GM18508 (cell line): ENCODE measurements around the gene MLF2.
A peak's percentile ranks its signal among the peaks of the same experiment; 100 is the strongest.
"Not testable (repeated sequence)": the region's sequence is repeated elsewhere in the genome, so short reads cannot be mapped to it uniquely, and the experiment has no call there.

Experiments used
- ATAC-seq: cut with Tn5 transposase; IDR thresholded peaks from one replicate; pipeline ENCODE4 v1.9.1; 2021; ENCODE audit warnings: moderate number of reproducible peaks; ENCODE audit not compliant: insufficient read depth, unreplicated experiment

MLF2 gene

DNA sequence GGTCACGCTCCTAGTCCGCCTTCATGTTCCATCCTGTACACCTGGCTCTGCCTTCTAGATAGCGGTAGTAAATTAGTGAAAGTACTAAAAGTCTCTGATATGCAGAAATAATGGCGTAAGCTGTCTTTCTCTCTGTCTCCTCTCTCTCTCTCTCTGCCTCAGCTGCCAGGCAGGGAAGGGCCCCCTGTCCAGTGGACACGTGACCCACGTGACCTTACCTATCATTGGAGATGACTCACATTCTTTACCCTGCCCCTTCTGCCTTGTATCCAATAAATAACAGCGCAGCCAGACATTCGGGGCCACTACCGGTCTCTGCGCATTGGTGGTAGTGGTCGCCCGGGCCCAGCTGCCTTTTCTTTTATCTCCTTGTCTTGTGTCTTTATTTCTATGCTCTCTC is 10.9 kb downstream of the MLF2 start:
- not testable (repeated sequence) for ATAC-seq

DNA sequence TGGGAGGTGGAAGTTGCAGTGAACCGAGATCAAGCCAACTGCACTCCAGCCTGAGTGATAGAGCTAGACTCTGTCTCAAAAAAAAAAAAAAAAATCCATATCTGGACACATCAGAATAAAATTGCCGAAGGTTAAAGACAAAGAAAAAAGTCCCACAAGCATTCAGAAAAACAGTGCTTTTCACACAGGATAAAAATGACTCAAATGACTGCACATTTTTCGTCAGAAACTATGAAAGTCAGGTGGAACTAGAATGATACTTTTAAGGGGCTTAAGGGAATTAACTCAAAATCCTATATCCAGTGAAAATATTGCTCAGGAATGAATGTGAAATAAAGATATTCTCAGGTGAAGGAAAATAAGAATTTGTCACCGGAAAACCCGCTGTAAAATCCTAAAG is 16.2 kb downstream of the MLF2 start:
- no peak for ATAC-seq

DNA sequence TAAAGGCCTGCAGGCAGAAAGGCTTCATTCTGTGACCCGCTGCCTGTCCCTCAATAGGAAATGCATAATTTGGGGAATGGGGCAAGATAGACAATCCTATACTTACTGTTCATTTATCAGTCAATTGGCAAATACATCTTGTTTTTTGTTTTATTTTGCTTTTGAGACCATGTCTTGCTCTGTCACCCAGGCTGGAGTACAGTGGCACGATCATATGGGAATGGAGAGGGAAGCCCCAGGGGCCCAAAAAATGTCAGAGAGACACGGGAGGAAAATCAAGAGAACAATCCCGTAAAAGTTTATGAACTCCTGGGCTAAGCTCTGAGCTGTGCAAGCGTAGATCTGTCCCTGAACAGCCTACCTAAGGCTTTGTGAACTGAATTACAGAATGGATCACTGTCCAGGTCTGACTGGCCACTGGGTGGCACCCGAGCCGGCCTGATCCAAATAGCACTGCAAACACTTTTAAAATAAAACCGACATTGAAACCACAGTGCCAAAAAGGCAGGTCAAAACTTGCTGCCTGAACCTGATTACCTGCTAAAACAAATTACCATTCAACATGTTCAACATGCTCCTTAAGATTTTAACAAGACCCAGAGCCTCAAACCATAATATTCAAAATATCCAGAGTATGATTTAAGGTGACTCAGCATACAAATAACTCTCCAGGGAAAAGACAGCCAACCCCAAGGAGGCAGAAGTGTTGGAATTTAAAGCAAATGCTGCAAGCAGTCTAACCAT is 17.3 kb downstream of the MLF2 start:
- ATAC-seq: no peak

DNA sequence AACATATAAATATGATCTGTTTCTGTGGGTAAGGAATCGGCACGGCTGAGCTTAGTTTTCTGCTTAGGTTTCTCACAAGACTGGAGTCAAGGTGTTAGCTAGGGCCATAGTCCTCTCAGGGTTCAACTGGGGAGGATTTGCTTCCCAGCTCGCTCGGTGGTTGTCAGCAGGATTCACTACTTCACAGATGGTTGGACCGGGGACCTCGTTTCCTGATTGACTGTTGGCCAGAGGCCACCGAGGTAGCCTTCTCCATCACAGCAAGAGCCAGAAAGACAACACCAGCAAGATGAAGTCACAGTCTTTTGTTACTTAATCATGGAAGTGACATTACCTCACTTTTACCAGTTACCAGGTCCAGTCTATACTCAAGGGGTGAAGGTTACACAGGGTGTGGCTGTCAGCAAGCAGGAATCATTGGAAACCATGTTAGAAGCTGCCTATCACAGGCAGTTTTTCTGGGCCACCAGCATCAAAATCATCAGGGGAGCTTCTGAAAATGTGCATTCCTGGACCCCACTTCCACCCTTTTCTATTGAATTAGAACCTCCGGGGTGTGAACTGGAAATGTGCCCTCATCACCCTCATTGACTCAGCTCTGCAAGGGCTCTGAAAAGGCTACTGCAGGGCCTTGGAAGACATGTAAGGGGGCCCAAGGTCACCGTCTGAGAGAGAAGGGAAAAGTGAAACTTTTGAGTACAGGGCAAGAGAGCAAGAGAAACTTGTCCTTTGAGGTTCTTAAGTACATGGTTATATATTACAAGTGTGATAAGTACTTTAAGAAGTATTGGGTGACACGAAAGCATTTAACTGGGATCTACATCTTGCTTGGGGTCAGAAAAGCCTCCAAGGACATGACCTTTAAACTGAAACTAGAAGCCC is 18.2 kb downstream of the MLF2 start:
- no peak for ATAC-seq

DNA sequence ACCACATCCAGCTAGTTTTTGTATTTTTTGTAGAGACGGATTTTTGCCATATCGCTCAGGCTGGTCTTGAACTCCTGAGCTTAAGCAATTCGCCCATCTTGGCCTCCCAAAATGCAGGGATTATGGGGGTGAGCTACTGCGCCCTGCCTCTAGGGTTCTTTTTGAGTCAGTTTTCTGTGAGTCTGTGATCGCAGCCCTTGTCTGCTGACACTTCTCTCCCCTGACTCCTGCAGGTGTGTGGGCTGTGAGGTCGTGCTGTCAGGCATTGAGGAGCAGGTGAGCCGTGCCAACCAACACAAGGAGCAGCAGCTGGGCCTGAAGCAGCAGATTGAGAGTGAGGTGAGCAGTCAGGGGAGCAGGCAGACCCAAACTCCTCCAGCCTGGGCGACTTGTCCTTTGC is 22.8 kb downstream of the MLF2 start:
- no peak for ATAC-seq

DNA sequence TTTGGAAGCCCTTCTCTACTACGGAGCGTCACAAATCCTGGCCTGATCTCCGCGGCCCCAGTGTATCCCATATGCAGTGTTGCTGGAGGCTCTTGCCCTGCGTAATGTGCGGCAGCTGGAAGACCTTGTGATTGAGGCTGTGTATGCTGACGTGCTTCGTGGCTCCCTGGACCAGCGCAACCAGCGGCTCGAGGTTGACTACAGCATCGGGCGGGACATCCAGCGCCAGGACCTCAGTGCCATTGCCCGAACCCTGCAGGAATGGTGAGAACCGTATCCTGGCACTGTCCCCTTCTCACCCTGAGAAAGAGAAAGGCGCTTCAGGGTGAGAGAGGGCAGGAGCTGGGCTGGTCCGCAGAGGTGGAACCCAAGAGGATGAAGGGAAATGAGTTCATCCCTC is 23.8 kb downstream of the MLF2 start:
- ATAC-seq: no peak

DNA sequence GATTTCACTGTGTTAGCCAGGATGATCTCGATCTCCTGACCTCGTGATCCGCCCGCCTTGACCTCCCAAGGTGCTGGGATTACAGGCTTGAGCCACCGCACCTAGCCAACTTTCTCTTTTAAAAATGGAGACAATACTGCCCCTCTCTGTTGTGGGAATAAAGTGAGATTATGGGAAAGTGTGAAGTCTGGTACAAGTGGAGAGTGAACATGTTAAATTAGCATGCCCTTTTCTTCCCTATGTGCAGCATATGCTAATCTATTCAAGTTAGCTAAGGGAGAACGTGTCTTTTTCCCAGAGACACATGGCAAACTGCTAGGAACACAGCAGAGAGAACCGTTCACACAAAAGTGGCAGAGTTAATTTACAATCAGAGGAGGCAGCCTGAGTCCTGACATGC is 27.6 kb downstream of the MLF2 start:
- no peak for ATAC-seq

DNA sequence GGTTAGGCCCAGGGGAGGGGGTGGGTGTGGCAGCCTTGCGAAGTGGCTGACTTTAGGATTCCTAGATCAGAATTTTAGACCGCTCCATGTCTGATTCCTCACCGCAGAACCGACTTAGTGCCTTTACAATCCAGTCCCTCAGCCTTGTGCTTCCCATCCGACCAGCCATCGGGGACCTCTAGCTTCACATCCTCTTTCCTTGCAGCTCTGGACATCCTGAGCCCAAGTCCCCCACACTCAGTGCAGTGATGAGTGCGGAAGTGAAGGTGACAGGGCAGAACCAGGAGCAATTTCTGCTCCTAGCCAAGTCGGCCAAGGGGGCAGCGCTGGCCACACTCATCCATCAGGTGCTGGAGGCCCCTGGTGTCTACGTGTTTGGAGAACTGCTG is 28.5 kb downstream of the MLF2 start:
- no peak for ATAC-seq

DNA sequence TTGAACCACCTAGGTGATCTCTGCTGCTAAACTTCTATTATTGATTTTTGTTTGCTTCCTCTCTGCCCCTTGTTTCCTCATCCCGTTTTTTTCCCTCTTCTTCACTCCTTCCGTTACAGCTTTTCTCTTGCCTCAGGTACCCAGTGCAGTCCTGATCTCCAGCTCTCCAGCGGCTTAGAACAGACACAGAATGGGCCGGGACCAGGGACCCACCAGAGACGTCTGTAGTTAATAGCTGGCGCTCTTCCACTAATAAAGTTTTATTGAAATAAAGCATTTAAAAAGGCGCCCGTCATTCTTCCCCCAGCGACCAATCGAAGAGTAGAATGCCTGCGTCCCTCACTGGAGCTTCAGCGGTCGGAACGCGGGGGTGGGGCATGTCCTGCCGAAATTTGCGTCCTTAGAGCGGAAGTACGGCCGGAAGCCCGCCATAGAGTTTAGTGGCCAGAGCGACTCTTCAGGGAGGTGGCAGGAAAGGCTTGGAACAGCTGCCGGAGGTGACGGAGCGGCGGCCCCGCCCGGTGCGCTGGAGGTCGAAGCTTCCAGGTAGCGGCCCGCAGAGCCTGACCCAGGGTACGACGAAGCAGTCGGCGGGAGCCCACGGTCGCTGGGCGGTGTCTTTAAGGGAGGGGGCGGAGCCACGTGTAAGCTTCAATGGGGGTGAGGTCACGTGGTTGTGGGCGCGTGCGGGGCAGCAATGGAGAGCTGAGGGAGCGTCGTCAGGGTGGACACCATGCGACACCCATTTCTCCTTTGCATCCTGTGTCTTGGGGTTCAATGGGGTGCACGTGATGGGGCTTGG is 29.1 kb downstream of the MLF2 start, which contains the start of gene COPS7A:
Gene COPS7A, plus strand, starts transcription at position 440 of the 802 bp plus-strand sequence. CDS start 611 bp downstream, outside the sequence.
- ATAC-seq: peak; percentile 74

DNA sequence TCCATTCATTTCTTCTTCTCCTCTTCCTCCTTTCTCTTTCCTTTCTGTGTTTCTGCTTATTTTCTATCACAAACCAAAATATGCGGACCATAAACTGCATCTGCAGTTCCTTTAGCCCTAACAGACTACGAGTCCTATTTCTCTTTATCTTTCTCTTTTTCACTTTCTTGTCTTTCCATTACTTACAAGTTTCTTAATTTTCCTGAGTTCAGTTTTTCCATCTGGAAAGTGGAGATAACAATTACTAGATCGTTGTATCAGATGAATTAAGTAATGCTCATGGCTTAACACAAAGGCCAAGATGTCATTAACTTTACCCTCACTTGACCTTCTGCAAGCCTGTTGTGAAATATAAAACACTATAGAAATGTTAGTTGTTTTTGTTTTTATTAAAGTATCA is 30.1 kb downstream of the MLF2 start:
- ATAC-seq: no peak

DNA sequence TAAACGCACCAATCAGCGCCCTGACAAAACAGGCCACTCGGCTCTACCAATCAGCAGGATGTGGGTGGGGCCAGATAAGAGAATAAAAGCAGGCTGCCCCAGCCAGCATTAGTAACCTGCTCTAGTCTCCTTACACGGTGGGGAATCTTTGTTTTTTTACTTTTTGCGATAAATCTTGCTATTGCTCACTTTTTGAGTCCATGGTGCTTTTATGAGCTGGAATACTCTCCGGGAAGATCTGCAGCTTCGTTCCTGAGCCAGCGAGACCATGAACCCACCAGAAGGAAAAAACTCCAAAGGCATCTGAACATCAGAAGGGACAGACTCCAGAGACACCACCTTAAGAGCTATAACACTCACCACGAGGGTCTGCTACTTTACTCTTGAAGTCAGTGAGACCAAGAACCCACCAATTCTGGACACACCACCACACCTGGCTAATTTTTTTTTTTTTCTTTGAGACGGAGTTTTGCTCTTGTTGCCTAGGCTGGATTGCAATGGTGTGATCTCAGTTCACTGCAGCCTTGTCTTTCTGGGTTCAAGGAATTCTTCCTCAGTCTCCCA is 36.0 kb downstream of the MLF2 start:
- no peak for ATAC-seq

DNA sequence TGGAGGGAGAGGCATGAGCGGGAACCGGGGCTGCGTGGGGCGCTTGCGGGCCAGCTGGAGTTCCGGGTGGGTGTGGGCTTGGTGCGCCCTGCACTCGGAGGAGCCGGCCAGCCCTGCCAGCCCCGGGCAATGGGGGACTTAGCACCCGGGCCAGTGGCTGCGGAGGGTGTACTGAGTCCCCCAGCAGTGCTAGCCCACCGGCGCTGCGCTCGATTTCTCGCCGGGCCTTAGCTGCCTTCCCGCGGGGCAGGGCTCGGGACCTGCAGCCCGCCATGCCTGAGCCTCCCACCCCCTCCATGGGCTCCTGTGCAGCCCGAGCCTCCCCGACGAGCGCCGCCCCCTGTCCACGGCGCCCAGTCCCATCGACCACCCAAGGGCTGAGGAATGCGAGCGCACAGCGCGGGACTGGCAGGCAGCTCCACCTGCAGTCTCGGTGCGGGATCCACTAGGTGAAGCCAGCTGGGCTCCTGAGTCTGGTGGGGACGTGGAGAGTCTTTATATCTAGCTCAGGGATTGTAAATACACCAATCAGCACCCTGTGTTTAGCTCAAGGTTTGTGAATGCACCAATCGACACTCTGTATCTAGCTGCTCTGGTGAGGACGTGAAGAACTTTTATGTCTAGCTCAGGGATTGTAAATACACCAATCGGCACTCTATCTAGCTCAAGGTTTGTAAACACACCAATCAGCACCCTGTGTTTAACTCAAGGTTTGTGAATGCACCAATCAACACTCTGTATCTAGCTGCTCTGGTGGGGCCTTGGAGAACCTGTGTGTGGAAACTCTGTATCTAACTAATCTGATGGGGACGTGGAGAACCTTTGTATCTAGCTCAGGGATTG is 36.7 kb downstream of the MLF2 start:
- ATAC-seq: not testable (repeated sequence)

DNA sequence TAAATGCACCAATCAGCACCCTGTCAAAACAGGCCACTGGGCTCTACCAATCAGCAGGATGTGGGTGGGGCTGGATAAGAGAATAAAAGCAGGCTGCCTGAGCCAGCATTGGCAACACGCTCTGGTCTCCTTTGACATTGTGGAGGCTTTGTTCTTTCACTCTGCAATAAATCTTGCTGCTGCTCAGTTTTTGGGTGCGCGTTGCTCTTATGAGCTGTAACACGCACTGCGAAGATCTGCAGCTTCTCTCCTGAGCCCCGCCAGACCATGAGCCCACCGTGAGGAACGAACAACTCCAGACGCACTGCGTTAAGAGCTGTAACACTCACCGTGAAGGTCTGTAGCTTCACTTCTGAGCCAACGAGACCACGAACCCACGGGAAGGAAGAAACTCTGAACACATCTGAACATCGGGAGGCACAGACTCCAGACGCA is 44.0 kb downstream of the MLF2 start:
- ATAC-seq: no peak

DNA sequence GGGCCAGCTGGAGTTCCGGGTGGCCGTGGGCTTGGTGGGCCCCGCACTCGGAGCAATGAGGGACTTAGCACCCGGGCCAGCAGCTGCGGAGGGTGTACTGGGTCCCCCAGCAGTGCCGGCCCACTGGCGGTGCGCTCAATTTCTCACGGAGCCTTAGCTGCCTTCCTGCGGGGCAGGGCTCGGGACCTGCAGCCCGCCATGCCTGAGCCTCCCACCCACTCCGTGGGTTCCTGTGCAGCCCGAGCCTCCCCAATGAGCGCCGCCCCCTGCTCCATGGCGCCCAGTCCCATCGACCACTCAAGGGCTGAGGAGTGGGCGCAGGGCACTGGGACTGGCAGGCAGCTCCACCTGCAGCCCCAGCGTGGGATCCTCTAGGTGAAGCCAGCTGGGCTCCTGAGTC is 44.6 kb downstream of the MLF2 start:
- not testable (repeated sequence) for ATAC-seq

DNA sequence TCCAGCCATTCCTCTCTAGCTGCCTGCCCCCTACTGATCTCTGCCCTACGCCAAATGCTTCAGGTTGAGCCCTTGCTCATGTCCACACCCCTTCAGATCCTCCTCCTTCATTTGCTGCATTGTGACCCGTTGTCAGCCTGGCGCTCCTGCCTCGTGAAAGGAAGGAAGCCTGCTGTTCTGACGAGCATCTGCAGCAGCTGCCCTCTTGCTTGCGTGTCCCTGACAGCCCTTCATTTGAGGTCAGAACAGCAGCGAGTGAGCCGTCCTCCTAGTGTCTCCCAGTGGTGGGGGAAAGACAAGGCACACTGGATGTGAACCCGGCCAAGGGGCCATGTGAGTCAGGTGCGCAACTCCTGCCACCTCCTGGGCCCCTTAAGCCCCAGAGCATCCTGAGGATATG is 49.3 kb downstream of the MLF2 start:
- no peak for ATAC-seq

DNA sequence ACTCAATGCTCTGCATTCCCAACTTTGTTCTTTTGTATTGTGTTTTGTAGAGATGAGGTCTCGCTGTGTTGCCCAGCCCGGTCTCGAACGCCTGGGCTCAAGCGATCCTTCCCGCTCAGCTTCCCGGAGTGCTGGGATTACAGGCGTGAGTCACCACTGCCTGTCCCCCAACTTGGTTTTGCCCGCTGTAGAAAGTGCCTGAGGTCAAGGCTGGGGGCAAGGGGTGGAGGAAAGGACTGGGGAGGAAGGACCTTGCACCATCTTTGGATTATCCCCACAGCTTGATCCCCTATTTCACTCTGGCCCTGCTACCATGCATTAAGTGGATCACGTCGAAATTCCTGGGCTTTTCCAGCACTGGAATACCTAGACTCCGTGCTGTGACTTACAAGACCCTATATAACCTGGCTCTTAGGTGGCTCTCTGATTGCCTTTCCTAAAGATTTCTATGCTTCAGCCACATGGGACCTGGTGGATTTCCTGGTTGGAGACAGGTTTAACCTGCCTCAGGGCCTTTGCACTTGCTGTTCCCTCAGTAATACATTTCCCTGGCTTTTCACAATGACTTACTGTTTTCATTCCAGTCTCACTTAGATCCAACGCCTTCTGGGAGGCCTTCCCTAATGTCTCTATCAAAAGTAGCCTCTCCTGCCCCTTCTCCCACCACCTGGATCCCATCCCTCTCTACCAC is 51.7 kb downstream of the MLF2 start:
- no peak for ATAC-seq

DNA sequence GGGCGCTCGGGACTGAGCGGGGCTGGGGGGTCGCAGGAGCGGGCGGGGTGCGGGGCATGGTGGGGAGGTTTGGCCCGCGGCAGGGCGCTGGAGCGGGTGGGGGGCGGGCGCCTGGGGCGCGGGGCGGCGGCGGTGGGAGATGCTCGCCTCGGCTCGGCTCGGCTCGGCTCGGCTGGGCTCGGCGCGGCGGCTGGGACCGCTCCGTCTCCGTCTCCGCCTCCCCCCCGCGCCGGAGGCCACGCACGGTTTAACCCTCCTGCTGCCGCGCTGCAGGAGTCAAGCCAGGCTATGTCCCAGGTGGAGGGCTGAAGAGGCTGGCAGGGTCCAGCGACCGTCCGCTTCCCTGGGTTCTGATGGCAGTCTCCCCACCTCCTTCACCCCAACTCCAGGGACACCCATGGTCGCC is 52.3 kb downstream of the MLF2 start, which contains the start of gene PIANP:
Gene PIANP, minus strand, starts transcription at position 170 of the 406 bp plus-strand sequence. CDS start 2,754 bp downstream, outside the sequence.
- no peak for ATAC-seq

DNA sequence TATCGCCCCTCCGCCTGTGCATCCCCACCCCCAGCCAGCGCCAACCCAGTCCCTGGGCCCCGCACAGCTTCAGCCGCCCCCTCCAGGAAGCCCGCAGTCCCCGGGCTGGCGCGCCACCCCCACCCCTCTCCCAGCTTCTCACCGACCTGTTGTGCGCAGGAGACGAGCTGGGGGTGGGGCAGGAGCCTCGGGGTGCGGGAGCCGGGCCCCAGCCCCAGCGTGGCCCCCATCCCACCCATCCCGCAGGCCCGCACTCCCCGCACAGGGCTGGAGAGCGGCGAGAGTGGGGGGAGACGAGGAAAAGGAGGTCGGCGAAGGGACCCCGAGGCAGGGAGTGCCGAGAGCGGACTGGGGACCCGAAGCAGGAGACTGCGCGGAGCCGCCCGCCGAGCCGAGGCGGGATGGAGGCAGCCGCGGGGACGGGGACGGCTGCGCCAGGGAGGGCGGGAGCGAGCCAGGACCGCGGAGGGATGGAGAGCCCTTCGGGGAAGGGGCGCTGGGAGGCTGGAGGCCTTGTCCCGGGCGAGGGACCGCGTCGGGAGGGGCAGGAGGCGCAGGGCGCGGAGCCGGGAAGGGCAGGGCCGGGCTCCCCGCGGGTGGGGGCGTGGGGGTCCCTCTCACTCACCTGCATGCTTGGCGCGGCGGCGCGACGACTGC is 52.8 kb downstream of the MLF2 start:
- no peak for ATAC-seq
